K562 (cell line): ENCODE results near the gene KRTAP5-4.

Experiments used
- BACH1 ChIP-seq: fragments of 200-800 bp; sonication (Bioruptor generic); IDR thresholded peaks from 2 replicates; pipeline ENCODE4 v1.6.1; 2016; ENCODE audit warnings: missing genetic modification characterization, missing compliant biosample characterization
- RAD21 ChIP-seq, 2 experiments: fragments of 250-450 bp in 1 of 2; fragments of 450-650 bp in 1 of 2; sonication (Bioruptor Pico) in 1 of 2; formaldehyde crosslinking in 1 of 2; IDR thresholded peaks in 1 of 2; conservative IDR thresholded peaks in 1 of 2; 2 replicates each; pipeline versions ENCODE4 v1.4.0 to v1.8.0; 2020 to 2022; ENCODE audit warnings: mild to moderate bottlenecking in 2 of 2, moderate library complexity in 1 of 2
- RFX7 ChIP-seq: fragments of 250-450 bp; sonication (Bioruptor Pico); IDR thresholded peaks from 2 replicates; pipeline ENCODE4 v1.5.1; 2021; ENCODE audit warnings: mild to moderate bottlenecking
- TF ChIP-seq, protein P1 (sequence below), 3 experiments: IDR thresholded peaks in 2 of 3; conservative IDR thresholded peaks in 1 of 3; 2 replicates each; pipeline ENCODE4 v1.5.1; 2011 to 2012; ENCODE audit warnings: low read length in 3 of 3, mild to moderate bottlenecking in 3 of 3, control low read depth in 2 of 3, improper control_type of control experiment in 1 of 3, inconsistent platforms in 1 of 3, low read depth in 1 of 3, mixed read lengths in 1 of 3, moderate library complexity in 1 of 3; ENCODE audit not compliant: insufficient read depth in 2 of 3
- TF ChIP-seq, protein P2 (sequence below), 3 experiments: fragments of 200-800 bp in 1 of 3; fragments of 250-450 bp in 1 of 3; fragments of 450-650 bp in 1 of 3; sonication (Bioruptor Pico) in 1 of 3; sonication (Bioruptor generic) in 1 of 3; formaldehyde crosslinking in 1 of 3; IDR thresholded peaks; 2 replicates each; pipeline versions ENCODE4 v1.6.1 to v1.8.0; 2016 to 2022; ENCODE audit warnings: mild to moderate bottlenecking in 2 of 3, missing genetic modification characterization in 2 of 3, missing compliant biosample characterization in 1 of 3, moderate library complexity in 1 of 3

DNA sequence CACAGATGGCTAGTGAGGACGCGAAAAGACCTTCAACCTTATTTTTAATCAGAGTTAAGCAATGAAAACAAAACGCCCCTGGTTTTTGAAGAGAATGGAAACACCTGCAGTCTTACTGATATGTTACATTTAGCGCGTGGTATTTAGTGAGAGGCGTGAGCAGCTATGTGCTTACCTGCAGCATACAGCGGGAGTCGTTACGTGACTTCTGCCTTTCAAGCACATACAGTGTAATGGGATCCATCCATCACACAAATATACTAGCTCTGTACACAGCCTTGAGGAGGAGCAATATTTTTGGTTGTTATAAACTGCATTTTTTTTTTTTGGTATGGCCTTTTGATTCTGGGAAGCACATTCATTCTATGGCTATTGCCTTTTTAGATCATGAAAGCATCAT lies 29.3 kb downstream of the KRTAP5-4 start:
- TF ChIP-seq, protein P1, sequence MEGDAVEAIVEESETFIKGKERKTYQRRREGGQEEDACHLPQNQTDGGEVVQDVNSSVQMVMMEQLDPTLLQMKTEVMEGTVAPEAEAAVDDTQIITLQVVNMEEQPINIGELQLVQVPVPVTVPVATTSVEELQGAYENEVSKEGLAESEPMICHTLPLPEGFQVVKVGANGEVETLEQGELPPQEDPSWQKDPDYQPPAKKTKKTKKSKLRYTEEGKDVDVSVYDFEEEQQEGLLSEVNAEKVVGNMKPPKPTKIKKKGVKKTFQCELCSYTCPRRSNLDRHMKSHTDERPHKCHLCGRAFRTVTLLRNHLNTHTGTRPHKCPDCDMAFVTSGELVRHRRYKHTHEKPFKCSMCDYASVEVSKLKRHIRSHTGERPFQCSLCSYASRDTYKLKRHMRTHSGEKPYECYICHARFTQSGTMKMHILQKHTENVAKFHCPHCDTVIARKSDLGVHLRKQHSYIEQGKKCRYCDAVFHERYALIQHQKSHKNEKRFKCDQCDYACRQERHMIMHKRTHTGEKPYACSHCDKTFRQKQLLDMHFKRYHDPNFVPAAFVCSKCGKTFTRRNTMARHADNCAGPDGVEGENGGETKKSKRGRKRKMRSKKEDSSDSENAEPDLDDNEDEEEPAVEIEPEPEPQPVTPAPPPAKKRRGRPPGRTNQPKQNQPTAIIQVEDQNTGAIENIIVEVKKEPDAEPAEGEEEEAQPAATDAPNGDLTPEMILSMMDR (IDR thresholded peaks at IDR 0.05 in 2 of 3, conservative IDR thresholded peaks at IDR 0.05 in 1 of 3; ENCODE audit: insufficient read depth in 2 of 3, low read depth in 1 of 3, low read length in 3 of 3), result no peak
- no peak for TF ChIP-seq RFX7 (CRISPR knock-in tag)
- TF ChIP-seq BACH1 (tag), result no peak
- TF ChIP-seq, protein P2, sequence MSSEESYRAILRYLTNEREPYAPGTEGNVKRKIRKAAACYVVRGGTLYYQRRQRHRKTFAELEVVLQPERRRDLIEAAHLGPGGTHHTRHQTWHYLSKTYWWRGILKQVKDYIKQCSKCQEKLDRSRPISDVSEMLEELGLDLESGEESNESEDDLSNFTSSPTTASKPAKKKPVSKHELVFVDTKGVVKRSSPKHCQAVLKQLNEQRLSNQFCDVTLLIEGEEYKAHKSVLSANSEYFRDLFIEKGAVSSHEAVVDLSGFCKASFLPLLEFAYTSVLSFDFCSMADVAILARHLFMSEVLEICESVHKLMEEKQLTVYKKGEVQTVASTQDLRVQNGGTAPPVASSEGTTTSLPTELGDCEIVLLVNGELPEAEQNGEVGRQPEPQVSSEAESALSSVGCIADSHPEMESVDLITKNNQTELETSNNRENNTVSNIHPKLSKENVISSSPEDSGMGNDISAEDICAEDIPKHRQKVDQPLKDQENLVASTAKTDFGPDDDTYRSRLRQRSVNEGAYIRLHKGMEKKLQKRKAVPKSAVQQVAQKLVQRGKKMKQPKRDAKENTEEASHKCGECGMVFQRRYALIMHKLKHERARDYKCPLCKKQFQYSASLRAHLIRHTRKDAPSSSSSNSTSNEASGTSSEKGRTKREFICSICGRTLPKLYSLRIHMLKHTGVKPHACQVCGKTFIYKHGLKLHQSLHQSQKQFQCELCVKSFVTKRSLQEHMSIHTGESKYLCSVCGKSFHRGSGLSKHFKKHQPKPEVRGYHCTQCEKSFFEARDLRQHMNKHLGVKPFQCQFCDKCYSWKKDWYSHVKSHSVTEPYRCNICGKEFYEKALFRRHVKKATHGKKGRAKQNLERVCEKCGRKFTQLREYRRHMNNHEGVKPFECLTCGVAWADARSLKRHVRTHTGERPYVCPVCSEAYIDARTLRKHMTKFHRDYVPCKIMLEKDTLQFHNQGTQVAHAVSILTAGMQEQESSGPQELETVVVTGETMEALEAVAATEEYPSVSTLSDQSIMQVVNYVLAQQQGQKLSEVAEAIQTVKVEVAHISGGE (CRISPR knock-in tag; IDR thresholded peaks at IDR 0.05), result no peak
- TF ChIP-seq RAD21 (CRISPR knock-in tag; conservative IDR thresholded peaks at IDR 0.05 in 1 of 2, IDR thresholded peaks at IDR 0.05 in 1 of 2), result no peak
